ENCODE measurements around the gene DLK1.

- TF ChIP-seq CTCF (IDR thresholded peaks at IDR 0.05) (no peak), POLR2A (IDR thresholded peaks at IDR 0.05) (no peak)
These were observed 31.3 kb upstream of the DLK1 start for GRCh38 chr14:100695423-100695738.

Measured in transverse colon (tissue), 3 donors.